GM18951 (cell line): ENCODE results near the gene ACAT2.

Source experiments
- POLR2A ChIP-seq: IDR thresholded peaks from 4 replicates; pipeline ENCODE4 v1.6.1; 2011; ENCODE audit warnings: mild to moderate bottlenecking; ENCODE audit not compliant: insufficient read length, insufficient read depth; ENCODE audit errors: extremely low read depth
- in situ Hi-C: fragments of 300-500 bp; cut with MboI; formaldehyde crosslinking; loops from one replicate; pipeline ENCODE4 v1.12.0; 2022; ENCODE audit warnings: low sequenced_read_pairs, mixed read lengths, inconsistent platforms; ENCODE audit not compliant: unreplicated experiment

The ACAT2 gene

DNA sequence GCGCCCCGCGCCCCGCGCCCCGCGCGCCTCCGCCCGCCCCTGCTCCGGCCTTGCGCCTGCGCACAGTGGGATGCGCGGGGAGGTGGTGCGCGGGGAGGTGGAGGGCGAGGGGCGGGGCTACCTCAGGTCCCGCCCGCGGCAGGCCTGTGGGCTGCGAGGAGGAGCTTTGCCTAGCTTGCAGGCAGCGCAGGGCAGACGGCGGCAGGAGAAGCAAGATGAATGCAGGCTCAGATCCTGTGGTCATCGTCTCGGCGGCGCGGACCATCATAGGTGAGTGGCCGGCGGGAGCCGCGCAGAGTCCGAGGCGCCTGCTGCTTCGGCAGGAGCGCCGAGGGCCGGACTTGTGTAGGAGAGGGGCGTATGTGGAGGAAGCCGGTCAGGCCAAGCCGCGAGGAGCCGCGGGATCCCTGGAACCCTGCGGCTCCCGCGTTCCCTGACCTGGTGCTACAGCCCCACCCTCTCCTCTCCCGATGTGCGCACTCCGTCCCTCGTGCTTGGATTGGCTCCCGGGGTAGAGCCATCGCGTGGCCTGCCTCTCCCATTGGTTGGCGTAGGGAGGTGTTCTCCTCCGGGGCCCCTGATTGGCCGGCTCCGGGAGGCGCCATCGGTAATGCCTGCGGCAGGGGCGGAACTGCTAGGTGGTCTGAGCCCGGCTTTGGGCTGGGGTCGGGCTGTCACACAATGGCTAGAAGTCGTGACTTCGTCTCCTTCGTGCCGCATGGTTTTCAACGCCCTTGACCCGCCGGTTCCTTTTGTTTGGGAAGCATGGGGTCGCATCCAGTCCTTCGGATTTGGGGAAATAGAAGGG lies at the start of gene ACAT2:
TSS of gene ACAT2 (plus strand) at position 173 of the 808 bp plus-strand sequence. CDS start at position 216, 43 bp downstream.
- in situ Hi-C loops = no loop called here

DNA sequence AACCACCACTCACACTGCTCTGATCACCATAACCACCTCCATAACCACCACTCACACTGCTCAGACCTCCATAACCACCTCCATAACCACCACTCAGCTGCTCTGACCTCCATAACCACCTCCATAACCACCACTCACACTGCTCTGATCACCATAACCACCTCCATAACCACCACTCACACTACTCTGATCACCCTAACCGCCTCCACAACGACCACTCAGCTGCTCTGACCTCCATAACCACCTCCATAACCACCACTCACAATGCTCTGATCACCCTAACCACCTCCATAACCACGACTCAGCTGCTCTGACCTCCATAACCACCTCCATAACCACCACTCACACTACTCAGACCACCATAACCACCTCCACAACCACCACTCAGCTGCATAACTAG lies 49.5 kb upstream of the ACAT2 start:
- in situ Hi-C loops = loop anchor here (25.0 kb wide), 1 partner anchor 225 kb away; no protein-coding TSS in a partner anchor

More for the DNA sequence above, at the start of gene ACAT2:
- peak; percentile 80 for TF ChIP-seq POLR2A

DNA sequence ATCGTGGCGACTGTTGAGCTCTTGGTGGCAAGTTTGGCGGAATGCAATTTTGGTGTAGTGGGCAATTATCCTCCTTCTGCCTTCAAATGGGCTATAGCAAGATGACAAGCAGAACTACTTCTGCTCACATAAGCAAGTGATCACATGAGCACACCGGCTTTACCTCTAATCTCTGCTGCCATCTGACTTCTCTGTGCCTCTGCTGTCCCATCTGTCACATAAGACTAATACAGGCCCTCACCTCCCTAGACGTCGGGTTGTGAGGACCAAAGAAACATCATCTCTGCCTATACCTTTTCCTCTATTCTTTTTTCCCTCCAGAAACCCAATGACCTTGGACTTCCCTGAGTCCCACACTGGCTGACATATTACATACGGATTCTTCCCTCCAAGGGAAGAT lies 47.9 kb upstream of the ACAT2 start:
- no peak for TF ChIP-seq POLR2A
- in situ Hi-C loops = loop anchor here (25.0 kb wide), 1 partner anchor 223 kb away; no protein-coding TSS in a partner anchor

DNA sequence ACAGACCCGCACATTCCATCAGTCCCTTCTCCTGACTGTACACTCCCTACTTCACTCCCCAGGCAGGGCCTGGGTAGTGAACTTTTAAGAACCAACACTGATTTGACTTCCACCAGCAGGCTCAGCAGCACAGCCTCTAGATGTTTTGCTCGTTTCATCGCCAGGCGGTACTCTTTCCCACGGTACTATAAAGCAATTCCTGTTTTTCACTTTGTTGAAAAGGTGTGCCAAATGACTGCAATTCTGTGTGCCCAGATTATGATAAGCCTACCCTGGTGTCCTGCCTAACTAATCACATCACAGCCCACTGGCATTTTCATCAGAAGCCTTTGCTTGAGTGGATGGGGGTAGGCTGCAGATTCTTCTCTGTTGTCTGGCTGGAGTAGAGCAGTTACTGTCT lies 47.4 kb upstream of the ACAT2 start:
- no peak for TF ChIP-seq POLR2A
- in situ Hi-C loops = loop anchor here (25.0 kb wide), 1 partner anchor 223 kb away; no protein-coding TSS in a partner anchor

DNA sequence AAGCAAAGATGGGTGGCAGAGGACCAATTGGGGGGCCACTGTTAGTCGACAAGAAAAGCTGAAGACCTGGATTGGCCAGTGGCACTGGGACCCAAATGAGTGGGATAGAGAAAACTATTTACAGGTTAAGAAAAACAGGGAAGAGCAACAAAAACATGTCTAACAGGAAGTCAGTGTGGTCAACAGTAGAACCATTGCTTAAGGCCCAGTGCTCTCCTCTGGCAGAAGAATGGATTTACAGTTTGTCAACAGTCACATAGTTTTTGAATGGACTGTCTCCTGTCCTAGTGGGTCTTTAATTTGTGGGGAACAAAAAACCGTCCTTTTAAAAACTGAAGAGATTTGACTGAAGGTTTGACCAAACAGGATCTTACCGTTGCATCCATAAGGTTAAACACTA lies 46.7 kb upstream of the ACAT2 start:
- TF ChIP-seq POLR2A = no peak
- in situ Hi-C loops = loop anchor here (25.0 kb wide), 1 partner anchor 222 kb away; no protein-coding TSS in a partner anchor

DNA sequence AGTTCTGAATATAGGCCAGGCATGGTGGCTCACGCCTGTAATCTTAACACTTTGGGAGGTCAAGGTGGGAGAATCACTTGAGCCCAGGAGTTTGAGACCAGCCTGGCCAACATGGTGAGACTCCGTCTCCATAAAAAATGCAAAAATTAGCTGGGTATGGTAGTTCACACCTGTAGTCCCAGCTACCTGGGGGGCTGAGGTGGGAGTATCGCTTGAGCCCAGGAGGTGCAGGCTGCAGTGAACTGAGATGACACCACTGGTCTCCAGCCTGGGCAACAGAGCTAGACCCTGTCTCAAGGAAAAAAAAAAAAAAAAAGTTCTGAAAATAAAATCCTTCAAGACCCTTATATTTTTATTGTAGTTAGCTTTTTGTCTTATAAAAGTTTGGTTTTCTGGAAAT lies 46.2 kb upstream of the ACAT2 start:
- in situ Hi-C loops = loop anchor here (25.0 kb wide), 1 partner anchor 222 kb away; no protein-coding TSS in a partner anchor

DNA sequence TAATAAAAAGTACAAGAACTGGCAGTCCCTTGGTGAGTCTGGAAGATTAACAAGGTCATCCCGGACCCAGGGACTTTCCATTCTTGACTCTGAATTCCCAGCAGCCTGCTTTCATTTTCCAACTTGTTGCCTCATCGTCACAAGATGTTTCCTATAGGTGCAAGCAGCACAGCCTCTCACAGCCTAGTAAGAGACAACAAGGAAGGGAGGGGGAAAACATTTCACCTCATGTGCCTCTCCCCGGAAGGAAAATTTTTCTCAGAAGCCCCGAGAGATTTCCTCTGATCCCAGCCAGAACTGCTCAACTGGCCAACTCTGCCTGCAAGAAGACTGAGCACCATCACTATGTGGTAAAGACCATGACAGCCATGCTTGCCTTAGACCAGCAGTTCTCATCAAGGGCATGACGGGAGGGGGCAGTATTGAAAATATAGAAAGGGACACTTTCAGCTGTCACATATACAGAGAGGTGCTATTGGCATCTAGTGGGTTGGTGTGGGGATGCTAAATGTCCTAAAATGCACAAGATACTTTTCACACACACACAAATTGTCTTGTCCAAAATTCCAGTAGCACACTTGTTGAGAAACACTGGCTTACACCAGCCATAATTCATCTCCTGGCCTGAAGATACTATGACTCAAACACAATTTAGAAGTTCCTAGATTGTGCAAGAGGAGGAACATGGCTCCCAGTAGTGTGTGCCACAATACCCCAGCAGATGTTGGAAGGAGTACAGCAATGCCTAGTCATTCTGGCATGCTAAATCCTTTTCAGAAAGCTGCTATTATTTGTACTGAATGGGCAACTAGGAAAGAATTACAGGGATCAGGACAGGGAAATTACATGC lies 45.4 kb upstream of the ACAT2 start:
- in situ Hi-C loops = loop anchor here (25.0 kb wide), 1 partner anchor 221 kb away; no protein-coding TSS in a partner anchor
- TF ChIP-seq POLR2A = no peak

More for the DNA sequence above, 46.2 kb upstream of the ACAT2 start:
- TF ChIP-seq POLR2A = no peak

DNA sequence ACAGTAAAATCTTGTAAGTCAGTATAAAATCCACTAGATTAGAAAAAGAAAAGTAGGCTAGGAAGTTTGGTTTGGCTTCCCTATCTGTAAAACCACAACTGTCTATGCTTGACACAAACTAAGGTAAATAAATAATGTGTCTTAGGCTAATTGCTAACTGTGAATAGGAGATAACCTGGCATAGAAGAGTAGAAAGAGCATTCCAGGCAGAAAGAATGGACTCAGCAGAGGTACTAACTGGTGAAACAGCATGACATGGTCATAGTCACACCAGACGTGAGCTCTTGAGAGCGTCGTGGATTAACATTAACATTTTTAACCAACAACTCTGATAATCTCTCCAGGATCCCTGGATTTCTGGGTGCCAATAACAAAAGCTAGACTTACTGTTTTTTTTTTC lies 43.2 kb upstream of the ACAT2 start:
- in situ Hi-C loops = loop anchor here (25.0 kb wide), 1 partner anchor 219 kb away; no protein-coding TSS in a partner anchor
- no peak for TF ChIP-seq POLR2A

DNA sequence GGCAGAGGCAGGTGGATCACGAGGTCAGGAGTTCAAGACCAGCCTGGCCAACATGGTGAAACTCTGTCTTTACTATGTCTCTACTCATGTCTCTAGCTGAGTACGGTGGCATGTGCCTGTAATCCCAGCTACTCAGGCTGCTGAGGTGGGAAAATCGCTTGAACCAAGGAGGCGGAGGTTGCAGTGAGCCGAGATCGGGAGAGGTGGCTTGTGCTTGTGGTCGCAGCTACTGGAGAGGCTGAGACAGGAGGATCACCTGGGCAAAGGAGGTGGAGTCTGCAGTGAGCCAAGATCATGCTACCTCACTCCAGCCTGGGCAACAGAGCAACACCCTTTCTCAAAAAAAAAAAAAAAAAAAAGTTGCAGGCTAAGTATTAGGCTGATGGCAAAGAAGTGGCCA lies 42.6 kb upstream of the ACAT2 start:
- TF ChIP-seq POLR2A = no peak
- in situ Hi-C loops = loop anchor here (25.0 kb wide), 1 partner anchor 218 kb away; no protein-coding TSS in a partner anchor

DNA sequence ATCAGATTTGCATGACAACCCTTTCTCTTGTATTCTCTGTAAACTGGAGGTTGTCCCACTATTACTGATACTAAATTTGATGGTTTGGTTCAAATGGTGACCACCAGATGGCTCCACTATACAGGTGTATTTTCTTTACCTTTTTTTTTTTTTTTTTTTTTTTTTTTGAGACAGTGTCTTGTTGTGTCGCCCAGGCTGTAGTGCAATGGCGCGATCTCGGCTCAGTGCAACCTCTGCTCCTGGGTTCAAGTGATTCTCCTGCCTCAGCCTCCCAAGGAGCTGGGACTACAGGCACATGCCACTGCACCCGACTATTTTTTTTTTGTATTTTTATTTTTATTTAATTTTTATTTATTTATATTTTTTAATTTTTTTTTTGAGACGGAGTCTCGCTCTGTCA lies 41.1 kb upstream of the ACAT2 start:
- TF ChIP-seq POLR2A = no peak
- in situ Hi-C loops = loop anchor here (25.0 kb wide), 1 partner anchor 217 kb away; no protein-coding TSS in a partner anchor

DNA sequence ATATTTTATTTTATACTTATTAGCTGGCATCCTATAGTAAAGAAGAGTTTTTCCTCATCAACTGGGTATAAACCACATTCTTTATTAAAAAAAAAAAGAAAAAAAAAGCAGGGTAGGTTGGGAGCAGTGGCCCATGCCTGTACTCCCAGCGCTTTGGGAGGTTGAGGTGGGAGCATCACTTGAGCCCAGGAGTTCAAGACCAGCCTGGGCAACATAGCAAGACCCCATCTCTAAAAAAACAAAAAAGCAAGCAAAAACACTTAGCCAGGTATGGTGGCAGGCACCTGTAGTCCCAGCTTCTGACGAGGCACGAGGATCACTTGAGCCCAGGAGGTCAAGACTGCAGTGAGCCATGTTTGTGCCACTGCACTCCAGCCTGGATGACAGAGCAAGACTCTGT lies 39.9 kb upstream of the ACAT2 start:
- in situ Hi-C loops = loop anchor here (25.0 kb wide), 1 partner anchor 215 kb away; no protein-coding TSS in a partner anchor

DNA sequence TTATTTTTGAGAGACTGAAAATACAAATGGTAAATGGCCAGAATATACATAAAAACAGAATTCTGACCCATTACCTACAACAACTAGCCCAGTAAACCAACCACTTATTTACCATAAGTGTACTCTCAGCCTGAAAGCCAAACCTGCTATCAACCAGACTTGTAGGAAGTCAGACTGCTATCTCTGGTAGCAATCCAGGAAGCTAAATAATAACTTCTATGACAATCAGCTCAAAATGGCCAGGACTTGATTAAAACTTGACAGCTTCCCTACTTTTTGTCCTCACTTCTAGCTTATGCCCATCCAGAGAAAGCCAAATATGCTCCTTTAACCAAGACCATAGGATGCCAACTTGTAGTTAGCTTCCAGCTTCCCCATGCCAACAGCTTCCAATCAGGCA lies 39.2 kb upstream of the ACAT2 start:
- TF ChIP-seq POLR2A = no peak
- in situ Hi-C loops = loop anchor here (25.0 kb wide), 1 partner anchor 215 kb away; no protein-coding TSS in a partner anchor

DNA sequence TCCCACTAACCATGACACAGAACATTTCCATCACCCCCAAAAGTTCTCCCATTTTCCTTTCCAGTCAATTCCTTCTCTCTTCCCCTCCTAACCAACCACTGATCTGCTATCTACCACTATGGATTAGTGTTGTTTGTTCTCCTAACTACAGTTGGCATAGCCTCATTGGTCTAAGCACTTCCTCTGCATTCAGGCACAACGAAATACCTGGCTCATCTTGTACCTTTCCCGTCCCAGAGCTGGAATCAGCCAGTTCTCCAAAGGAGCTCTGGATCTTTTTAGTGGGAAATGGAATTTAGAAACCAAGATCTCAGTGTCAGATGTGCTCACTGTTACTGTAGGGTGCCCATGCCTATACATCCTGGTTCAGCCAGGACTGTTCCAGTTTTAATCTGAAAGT lies 38.6 kb upstream of the ACAT2 start:
- in situ Hi-C loops = loop anchor here (25.0 kb wide), 1 partner anchor 214 kb away; no protein-coding TSS in a partner anchor
- TF ChIP-seq POLR2A = no peak
